GM19099 (cell line): Measurements from ENCODE around the gene LCLAT1.

Experiments used
- POLR2A ChIP-seq: IDR thresholded peaks from 3 replicates; pipeline ENCODE4 v1.6.1; 2011; ENCODE audit warnings: low read depth; ENCODE audit not compliant: insufficient read length; ENCODE audit errors: extremely low read depth

LCLAT1 gene

DNA sequence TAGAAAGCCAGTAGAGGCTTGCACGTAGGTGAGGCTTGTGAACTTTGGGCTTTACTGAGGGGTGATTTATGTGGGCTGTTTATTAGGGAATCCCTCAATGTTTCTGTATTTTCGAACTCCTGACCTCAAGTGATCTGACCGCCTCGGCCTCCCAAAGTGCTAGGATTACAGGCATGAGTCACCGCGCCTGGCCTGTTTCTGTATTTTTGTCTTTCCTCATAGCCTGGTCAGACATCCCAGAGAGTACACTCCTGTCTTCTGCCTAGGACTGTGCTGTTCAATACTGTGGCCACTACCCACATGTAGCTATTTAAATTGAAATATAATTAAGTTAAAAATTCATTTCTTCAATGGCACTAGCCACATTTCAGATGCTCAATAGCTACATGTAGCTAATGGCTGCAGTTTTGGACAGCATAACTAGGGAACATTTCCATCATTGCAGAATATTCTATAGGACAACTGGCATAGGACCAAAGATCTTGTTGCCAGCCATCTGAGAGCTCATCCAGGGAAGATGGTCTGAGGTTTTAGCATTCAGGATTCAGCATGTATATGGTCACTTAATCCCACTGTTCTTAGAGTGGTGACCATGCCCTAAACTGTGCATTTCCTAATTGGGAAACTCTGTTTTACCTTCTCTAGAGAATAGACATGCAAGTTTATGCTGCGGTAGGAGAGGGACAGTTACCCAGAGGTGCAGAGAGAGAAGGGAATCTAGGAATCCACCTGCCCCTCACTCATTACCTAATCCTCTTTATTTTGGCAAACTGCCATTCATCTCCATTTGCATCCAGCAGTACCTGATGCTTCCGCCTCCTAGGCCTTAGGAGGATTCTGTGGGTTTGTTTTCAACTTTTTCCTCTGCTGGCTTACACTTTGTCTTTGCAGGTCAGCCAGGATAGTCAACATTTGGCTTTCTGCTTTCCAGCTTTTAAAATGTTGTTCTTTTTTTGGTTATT lies 64.4 kb downstream of the LCLAT1 start:
- TF ChIP-seq POLR2A: no peak

DNA sequence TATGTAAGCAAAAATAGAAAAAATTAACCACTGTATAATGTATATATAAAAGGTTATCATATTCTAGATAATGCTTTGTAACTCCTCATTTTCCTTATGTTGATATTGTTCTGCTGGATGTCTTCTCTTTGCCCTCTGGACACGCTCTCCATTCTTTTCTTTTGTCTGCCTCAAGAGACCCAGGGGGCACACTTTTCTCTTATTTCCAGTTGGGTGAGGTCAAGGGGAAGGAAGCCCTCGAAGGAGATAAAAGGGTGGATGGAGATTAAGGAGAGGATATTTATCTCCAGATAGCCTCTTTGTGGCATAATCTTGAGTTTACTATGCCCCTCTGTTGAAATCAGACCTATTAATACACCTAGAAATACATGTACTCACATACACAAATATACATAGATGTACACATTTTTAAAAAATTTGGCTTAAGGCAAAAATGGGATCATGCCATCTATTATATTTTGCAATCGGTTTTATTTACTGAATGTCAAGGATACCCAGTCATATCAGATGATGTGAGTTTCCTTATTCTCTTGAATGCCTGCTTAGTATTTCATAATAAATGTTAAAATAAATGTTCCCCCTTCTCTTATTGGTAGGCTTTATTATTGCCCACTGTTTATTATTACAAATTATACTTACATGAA lies 65.3 kb downstream of the LCLAT1 start:
- TF ChIP-seq POLR2A: no peak

DNA sequence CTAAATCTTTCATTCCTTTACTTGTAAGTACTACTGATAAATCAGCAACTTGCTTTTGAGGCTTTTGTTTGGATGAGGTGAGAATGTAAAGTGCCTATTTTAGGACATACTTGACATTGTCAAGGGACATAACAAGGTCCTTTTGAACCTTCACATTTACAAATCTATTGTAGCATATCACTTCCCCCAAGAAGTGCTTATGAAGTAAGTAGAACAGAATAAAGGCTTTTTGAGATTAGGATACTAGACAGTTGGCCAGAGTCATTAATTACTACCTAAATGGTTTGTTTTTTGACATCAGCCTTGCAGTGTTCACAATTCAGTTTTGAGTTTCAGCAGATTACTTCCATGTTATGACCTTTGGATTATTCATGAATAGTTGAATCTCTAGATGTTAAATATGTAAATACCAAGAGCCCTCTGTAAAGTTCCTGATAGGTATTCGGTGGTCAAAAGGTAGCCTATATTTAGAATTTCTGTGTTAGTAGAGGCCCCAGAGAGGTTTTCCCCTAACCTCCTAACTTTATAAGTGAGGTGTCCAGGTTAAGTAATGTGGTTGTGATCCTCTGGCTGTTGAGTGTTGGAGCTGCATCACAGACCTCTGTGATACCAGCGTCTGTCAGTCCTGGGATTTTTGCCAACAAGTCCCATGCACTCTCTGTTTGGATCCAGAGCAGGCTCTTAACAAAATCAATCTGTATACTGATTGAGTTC lies 67.2 kb downstream of the LCLAT1 start:
- no peak for TF ChIP-seq POLR2A

DNA sequence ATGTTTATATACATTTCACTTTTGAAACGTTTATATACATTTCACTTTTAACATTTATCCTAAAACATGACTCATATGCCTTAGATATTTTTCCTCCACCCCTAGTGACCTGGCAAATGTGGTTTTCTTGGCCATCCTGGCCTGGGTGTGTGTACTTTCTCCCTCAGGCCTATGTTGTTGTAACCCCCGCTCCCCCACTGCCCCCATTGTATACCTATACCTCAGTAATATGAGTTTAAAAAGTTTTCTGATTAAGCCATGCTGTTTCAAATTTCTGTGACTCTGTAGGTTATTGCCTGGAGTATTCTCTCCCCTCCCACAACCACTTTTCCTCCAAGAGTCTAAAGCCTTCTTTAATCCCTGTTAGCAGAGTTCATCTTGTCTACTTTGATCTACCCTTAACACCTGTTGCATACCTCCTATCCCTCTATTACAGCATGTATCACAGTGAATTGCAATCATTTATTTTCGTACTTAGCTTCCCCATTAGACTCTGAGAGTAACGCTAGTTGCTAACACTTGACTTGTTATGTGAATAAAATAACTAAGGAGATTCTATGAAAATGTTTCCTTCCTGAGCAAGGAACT lies 67.9 kb downstream of the LCLAT1 start:
- TF ChIP-seq POLR2A: no peak

DNA sequence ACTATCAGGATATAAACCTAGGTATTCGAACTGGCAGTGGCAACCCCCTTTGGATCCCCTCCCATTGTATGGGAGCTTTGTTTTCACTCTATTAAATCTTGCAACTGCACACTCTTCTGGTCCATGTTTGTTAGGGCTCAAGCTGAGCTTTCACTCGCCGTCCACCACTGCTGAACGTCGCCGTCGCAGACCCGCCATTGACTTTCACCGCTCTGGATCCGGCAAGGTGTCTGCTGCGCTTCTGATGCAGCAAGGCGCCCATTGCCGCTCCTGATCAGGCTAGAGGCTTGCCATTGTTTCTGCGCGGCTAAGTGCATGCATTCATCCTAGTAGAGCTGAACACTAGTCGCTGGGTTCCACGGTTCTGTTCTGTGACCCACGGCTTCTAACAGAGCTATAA lies 69.1 kb downstream of the LCLAT1 start:
- no peak for TF ChIP-seq POLR2A

DNA sequence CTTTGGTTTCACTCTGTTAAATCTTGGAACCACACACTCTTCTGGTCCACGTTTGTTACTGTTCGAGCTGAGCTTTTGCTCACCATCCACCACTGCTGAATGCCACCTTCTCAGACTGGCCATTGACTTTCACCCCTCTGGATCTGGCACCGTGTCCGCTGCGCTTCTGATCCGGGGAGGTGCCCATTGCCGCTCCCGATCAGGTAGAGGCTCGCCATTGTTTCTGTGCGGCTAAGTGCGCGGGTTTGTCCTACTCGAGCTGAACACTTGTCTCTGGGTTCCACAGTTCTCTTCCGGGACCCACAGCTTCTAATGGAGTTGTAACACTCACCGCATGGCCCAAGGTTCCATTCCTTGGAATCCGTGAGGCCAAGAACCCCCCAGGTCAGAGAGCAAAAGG lies 72.8 kb downstream of the LCLAT1 start:
- TF ChIP-seq POLR2A: no peak

DNA sequence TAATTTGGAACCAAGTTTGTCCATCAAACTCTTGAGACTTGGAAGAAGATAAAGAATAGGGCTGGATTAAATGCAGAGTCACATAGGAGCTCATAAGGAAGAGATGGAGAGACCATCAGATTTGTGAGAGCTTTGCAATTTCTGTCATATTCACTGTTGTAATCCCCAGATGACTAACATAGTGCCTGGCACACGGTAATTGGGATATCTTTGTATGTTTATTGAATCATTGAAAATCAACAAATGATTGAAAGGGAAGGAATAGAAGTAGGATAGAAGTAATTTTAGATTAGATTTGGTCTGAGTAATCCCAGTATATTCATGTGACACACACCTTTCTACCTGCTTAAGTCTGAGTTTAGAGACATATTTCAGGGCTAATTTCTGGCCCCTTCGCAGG lies 75.4 kb downstream of the LCLAT1 start:
- no peak for TF ChIP-seq POLR2A

DNA sequence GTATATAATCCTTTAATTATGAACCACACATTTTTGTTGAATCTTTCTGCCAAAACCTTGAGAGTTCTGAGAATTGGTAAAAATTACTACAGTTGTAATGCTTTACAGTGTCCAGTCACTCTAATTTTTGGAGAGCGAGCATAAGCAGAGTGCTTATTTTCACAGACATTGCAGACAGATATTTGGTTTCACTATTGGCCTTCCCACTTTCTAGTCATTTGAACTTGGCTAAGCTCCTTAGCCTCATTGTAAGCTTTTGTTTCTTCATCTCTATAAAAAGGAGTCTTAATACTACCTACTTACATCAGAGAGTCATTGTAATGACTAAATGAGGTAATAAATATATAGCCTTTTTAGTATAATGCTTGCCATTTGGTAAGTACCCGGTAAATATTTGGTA lies 80.4 kb downstream of the LCLAT1 start:
- no peak for TF ChIP-seq POLR2A

DNA sequence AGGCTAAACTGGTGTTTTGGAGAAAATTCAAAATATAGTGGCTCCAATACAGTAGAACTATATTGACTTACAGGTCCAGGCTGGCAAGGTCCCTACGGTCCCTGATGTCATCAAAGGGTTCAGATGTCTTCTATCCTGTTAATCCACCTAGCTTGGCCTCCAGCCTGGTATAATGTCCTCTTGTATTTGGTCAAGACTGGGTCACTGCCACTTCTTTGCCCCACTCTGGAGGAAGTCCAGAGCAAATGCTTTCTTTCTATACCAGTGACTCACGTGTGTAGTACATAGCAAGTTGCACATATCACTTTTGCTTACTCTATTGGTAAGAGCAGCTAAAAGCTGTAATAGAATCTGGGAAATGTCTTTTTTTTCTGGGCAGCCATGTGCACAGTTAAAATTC lies 80.8 kb downstream of the LCLAT1 start:
- TF ChIP-seq POLR2A: no peak

DNA sequence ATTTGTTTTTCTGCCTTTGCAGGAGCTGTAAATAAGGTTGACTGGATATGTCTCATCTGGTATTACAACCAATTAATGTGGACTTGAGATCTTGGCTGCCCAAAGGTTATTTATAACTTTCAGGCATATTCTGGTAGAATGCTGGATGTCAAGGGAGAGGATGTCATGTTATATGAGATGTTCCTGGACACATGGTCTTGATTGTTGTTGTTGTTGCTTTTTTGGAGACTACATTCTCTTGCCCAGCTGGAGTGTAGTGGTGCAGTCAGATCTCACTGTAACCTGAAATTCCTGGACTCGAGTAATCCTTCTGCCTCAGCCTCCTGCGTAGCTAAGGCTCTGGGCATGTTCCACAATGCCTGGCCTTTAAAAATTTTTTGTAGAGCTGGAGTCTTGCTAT lies 83.3 kb downstream of the LCLAT1 start:
- TF ChIP-seq POLR2A: no peak

DNA sequence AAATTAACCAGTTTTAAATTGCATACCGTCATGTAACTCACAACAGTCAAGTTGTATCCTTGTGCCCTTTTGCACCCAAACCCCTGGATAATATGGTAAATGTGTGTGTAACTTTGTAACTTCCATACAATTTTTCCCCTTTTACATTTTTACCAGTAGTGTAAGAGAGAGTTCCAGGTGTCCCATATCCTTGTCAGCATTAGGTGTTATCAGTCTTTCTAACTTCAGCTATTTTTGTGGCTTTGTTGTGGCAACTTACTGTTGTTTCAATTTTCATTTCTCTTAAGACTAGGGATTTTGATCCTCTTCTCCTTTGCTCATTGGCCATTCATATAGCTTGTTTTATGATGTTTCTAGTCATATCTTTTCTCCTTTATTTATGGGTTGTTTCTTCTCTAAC lies 94.6 kb downstream of the LCLAT1 start:
- TF ChIP-seq POLR2A: no peak

DNA sequence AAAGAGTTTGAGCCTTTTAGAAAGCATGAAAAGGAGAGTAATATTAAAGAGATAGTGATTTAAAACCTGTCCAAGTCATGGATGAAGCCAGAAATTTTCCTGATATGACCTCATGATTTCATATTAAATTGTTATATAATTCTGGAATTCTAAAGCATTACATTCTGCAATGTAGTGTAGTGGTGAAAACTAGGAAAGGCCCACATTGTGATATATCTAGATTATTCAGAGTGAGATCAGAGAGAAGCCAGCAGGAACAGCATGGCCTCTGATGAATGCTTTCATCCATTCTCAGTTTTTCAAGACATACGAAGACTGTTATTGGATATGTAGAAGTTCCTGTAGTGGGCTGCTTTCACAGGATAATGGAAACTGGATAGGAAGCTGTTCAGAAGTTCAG lies 98.8 kb downstream of the LCLAT1 start:
- no peak for TF ChIP-seq POLR2A

DNA sequence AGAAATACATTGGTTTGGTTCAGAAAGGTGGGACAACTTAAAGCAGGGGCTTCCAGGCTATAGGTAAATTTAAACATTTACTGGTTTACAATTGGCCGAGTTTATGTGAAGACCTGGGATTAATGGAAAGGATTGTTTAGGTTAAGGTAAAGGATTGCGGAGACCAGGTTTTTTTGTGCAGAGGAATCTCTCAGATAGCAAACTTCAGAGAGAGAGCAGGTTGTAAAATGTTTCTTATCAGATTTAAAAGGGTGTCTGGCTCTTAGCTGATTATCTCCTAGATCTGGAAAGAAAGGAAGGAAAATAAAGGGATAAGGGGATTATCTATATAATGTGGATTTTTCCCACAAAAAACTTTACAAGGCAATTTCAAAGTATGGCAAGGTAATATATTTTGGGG lies 101.3 kb downstream of the LCLAT1 start:
- no peak for TF ChIP-seq POLR2A

DNA sequence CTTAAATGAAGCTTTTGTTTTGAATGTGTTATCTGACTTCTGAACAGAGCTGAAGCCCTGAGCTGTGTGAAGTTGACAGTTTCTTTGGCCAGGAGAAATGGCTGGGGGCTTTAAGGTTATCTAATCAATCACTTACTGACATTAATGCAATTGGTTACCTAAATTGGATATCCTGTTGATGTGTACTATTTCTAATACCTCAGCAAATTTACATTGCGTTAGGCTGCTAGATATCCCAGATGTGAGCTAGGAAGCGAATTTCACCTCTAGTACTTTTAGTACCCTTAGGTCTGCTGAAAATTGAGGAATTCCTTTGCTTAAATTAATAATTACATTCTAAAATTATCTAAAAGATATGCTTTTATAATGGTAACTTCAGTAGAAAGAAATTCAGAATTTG lies 102.0 kb downstream of the LCLAT1 start:
- TF ChIP-seq POLR2A: no peak
